ENCODE data around the gene UBE2C.

The UBE2C gene

GRCh38 chr20:45866454-45866853 is 54.0 kb downstream of the UBE2C start:
- Histone ChIP-seq H3K27me3 (ENCODE audit: control insufficient read depth, low read length) (no peaks in the 10 kb centered on the region), H3K9me2 (replicated peaks; ENCODE audit: control insufficient read depth, low read length) (no peaks in the 10 kb centered on the region), H3K4me3 (ENCODE audit: low read length) (no peak overlapping the region), H3K9me3 (ENCODE audit: control insufficient read depth, insufficient read depth, low read length) (no peaks in the 10 kb centered on the region), H4K20me1 (ENCODE audit: control insufficient read depth, insufficient read depth, low read depth, low read length) (no peaks in the 10 kb centered on the region), H3K4me1 (ENCODE audit: control insufficient read depth, low read length) (no peaks in the 10 kb centered on the region), H3K36me3 (ENCODE audit: control insufficient read depth, low read length) (no peaks in the 10 kb centered on the region), H3K4me2 (ENCODE audit: low read length) (no peak overlapping the region), H3K79me2 (ENCODE audit: control insufficient read depth, low read length) (no peaks in the 10 kb centered on the region), H3F3A (ENCODE audit: control insufficient read depth, insufficient read depth) (no peaks in the 10 kb centered on the region), H3K27ac (ENCODE audit: low read depth, low read length) (no peak overlapping the region)
- TF ChIP-seq CTCF (IDR thresholded peaks at IDR 0.05; ENCODE audit: low read depth, low read length, poor library complexity, severe bottlenecking): no peak
- no peak for TF ChIP-seq EZH2phosphoT487 (IDR thresholded peaks at IDR 0.05; ENCODE audit: borderline replicate concordance, low read length)

All from DOHH2 (cell line).